Fibroblast of mammary gland (primary cell): ENCODE results near the gene SIGLECL1.

ENCODE experiments used
- DNase-seq: peaks from one replicate; pipeline ENCODE4 v3.0.0-alpha.2; 2010; ENCODE audit warnings: low read depth
- H3K4me3 ChIP-seq: 2 replicates; pipeline ENCODE4 v1.5.1; 2011; ENCODE audit warnings: low read depth, mild to moderate bottlenecking, low read length, moderate library complexity; ENCODE audit not compliant: control insufficient read depth
- CTCF ChIP-seq: conservative IDR thresholded peaks from 2 replicates; pipeline ENCODE4 v1.5.1; 2011; ENCODE audit warnings: low read depth, low read length, inconsistent platforms; ENCODE audit not compliant: control insufficient read depth, insufficient read depth

Gene SIGLECL1

GRCh38 chr19:51311351-51312257, 60.7 kb downstream of the SIGLECL1 start, which contains the start of gene IGLON5:
Gene IGLON5 (plus strand): TSS chr19:51311644. CDS start chr19:51311848, 204 bp downstream.
- no peak for DNase-seq
- no peak within 1 kb of the TSS for H3K4me3 ChIP-seq
- no peak for TF ChIP-seq CTCF

- DNase-seq, result no peak
- TF ChIP-seq CTCF, result no peak
- no peak overlapping the region for H3K4me3 ChIP-seq
These were observed 65.8 kb downstream of the SIGLECL1 start for GRCh38 chr19:51316688-51317087.

- no peak for TF ChIP-seq CTCF
- DNase-seq, result no peak
- H3K4me3 ChIP-seq, result no peak overlapping the region
These were observed 66.5 kb downstream of the SIGLECL1 start for GRCh38 chr19:51317376-51317775.

GRCh38 chr19:51317968-51318367, 67.1 kb downstream of the SIGLECL1 start:
- no peak overlapping the region for H3K4me3 ChIP-seq
- DNase-seq, result no peak
- no peak for TF ChIP-seq CTCF
